Measurements from ENCODE around the gene TTC9.

DNA sequence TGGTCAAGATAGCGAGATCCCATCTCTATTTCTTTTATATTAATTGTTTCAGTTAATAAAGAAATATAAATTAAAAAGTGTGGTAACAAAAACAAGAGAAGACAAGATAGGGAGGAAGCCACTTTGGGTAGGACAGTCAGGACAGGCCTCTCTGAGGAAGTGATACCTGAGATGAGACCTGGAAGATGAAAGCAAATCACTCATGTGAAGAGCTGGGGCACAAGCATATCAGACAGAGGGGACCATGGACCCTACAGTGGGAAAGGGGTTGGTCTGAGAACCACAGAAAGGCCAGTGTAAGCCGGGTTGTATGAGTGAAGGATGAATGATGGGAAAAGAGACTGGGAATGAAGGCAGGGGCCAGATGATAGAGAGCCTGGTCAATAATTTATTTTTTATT lies 39.5 kb upstream of the TTC9 start:
- TF ChIP-seq, protein P1, sequence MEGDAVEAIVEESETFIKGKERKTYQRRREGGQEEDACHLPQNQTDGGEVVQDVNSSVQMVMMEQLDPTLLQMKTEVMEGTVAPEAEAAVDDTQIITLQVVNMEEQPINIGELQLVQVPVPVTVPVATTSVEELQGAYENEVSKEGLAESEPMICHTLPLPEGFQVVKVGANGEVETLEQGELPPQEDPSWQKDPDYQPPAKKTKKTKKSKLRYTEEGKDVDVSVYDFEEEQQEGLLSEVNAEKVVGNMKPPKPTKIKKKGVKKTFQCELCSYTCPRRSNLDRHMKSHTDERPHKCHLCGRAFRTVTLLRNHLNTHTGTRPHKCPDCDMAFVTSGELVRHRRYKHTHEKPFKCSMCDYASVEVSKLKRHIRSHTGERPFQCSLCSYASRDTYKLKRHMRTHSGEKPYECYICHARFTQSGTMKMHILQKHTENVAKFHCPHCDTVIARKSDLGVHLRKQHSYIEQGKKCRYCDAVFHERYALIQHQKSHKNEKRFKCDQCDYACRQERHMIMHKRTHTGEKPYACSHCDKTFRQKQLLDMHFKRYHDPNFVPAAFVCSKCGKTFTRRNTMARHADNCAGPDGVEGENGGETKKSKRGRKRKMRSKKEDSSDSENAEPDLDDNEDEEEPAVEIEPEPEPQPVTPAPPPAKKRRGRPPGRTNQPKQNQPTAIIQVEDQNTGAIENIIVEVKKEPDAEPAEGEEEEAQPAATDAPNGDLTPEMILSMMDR (IDR thresholded peaks at IDR 0.05) = no peak
- no peak for TF ChIP-seq JUN (CRISPR knock-in tag; IDR thresholded peaks at IDR 0.05)

Measured in WTC11 (cell line).